ENCODE results near the gene TMEM131. TPM values are rescaled to one million over a fixed set of nuclear protein-coding genes. Genes with fewer than 3 reads are reported as not detected.

Gene TMEM131
- total RNA-seq, 1 donor, result 45.1 TPM

DNA sequence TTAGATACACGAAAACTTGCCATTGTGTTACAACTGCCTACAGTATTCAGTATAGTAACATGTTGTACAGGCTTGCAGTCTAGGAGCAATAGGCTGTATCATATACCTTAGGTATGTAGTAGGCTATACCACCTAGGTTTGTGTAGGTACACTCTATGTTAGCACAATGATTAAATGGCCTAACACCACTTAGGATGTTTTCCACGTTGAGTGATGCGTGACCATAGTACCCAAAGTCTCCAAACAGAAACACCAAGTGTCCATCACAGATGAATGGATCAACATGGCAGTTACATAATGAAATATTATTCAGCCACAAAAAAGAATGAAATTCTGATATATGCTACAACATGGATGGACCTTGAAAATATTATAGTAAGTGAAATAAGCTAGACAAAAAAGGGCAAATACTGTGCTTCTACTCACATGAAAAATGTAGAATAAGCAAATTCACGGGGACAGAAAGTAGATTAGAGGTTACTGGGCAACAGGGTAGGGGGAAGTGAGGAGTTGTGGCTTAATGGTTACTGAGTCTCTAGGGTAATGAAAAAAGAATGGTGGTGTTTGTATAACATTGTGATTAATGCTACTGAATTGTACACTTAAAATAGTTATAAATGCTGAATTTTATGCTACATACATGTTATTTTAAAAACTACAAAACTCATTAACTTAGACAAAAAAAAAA, 62.6 kb downstream of the TMEM131 start:
- H3K4me3 ChIP-seq (ENCODE audit: low read depth, low read length), result no peak overlapping the region
- TF ChIP-seq, protein P1, sequence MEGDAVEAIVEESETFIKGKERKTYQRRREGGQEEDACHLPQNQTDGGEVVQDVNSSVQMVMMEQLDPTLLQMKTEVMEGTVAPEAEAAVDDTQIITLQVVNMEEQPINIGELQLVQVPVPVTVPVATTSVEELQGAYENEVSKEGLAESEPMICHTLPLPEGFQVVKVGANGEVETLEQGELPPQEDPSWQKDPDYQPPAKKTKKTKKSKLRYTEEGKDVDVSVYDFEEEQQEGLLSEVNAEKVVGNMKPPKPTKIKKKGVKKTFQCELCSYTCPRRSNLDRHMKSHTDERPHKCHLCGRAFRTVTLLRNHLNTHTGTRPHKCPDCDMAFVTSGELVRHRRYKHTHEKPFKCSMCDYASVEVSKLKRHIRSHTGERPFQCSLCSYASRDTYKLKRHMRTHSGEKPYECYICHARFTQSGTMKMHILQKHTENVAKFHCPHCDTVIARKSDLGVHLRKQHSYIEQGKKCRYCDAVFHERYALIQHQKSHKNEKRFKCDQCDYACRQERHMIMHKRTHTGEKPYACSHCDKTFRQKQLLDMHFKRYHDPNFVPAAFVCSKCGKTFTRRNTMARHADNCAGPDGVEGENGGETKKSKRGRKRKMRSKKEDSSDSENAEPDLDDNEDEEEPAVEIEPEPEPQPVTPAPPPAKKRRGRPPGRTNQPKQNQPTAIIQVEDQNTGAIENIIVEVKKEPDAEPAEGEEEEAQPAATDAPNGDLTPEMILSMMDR (IDR thresholded peaks at IDR 0.05; ENCODE audit: insufficient read depth, low read length), result no peak
- no peak for DNase-seq (ENCODE audit: low read depth)

DNA sequence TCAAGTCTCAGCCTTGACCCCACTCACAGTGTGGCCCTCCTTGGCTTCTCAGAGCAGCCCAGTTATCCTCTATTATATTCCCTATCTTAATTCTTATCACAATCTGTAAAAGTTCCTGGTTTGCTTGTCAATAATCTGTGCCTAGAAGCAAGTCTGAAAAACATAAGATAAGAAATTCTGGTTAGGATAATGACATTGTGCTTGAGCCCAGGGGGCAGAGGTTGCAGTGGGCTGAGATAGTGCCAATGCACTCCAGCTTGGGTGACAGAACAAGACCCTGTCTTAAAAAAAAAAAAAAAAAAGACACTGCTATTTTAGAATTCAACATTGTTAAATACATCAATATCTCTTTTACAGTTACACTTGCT, 63.9 kb downstream of the TMEM131 start:
- TF ChIP-seq, protein P1 (IDR thresholded peaks at IDR 0.05; ENCODE audit: insufficient read depth, low read length), result no peak
- no peak overlapping the region for H3K4me3 ChIP-seq (ENCODE audit: low read depth, low read length)
- no peak for DNase-seq (ENCODE audit: low read depth)

DNA sequence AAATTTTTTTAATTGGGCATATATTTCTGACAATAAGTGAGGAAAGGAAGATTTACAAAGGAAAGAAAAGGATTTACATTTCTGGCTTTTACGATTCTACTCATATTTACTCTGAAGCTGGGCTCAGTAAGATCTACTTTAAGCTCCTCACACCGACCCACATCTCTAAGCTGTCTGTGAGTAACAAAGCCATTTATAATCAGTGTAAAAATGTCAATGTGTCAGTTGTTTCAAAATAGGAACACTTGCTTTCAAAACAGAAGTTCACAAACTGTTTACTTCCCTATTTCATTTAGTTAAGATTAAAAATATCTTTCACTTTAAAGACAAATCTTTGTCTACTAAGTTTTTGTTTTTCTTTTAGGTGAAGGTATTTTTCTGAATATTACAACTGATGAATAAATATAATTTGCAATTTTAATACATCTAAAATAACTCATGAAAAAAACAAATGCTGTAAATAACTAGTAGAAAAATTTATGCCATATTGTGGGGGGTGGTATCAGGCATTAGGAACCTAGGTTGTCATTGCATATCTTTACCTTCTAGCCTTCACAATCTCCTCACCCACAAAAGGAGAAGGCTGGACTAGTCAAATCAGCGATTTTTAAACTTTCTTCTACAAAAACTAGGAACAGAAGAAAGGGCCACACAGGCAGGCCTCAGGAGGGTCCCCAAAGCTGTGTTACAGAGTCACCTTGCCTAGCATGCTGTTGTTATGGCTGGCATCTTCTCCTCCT, 64.5 kb downstream of the TMEM131 start:
- H3K4me3 ChIP-seq (ENCODE audit: low read depth, low read length), result no peak overlapping the region
- DNase-seq (ENCODE audit: low read depth), result no peak
- TF ChIP-seq, protein P1 (IDR thresholded peaks at IDR 0.05; ENCODE audit: insufficient read depth, low read length), result no peak

DNA sequence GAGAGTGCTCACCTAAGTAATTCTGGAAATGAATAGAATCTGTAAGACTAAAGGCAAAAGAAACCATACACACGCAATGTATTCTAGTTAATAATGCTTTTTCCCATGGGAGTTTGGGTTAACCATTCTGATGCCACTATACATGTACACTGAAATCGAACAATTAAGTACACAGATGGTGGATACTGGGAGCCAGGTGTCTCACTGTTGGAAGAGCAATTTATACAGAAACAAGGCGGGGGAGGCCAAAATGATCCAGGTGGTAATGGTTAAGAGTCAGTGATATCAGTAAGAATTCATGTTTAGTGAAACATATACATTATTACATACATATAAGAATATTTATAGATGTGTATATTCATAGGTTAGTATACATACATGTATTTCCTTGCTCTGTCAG, 67.2 kb downstream of the TMEM131 start:
- DNase-seq (ENCODE audit: low read depth), result no peak
- TF ChIP-seq, protein P1 (IDR thresholded peaks at IDR 0.05; ENCODE audit: insufficient read depth, low read length), result no peak
- no peak overlapping the region for H3K4me3 ChIP-seq (ENCODE audit: low read depth, low read length)

DNA sequence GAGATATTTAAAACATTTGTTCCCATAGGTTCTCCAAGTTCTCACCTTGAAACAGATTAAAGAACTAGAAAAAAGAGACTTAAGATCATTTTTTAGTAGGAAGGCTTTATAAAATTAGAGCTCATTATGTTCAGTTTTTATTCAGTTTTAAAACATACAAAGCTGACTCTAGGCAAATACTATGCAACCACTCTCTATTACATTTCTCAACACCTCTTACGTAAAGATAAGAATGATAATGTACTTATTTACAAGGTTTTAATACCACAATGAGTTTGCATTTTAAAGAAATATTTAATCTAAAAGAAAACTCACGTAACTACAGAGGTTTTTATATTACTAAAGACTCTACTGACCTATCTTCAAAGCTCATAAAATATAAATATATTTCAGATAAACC, 68.8 kb downstream of the TMEM131 start:
- TF ChIP-seq, protein P1 (IDR thresholded peaks at IDR 0.05; ENCODE audit: insufficient read depth, low read length), result no peak
- H3K4me3 ChIP-seq (ENCODE audit: low read depth, low read length), result no peak overlapping the region
- DNase-seq (ENCODE audit: low read depth), result no peak

DNA sequence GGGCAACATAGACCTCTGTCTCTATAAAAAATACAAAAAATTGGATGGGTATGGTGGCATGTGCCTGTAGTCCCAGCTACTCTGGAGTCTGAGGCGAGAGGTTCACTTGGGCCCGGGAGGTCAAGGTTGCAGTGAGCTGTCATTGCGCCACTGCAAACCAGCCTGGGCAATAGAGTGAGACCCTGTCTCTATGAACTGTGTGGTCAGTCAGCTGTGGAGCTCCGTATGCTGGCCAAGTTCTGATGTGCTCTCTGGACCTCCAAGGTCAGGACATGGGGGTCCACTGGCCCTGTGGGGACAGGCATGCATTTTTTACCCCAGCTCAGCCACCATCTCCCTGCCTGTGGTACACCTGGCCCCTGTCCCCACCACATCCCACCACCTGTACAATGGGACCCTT, 71.6 kb downstream of the TMEM131 start:
- no peak for DNase-seq (ENCODE audit: low read depth)
- TF ChIP-seq, protein P1 (IDR thresholded peaks at IDR 0.05; ENCODE audit: insufficient read depth, low read length), result no peak
- H3K4me3 ChIP-seq (ENCODE audit: low read depth, low read length), result no peak overlapping the region
